Type B pancreatic cell (in vitro differentiated cells): ENCODE data around the gene ADAM10. TPM values are rescaled to one million over a fixed set of nuclear protein-coding genes. Genes with fewer than 3 reads are reported as not detected.

Source experiments
- DNase-seq: peaks from one replicate; pipeline ENCODE4 v3.0.0; 2021; ENCODE audit warnings: mixed read lengths; ENCODE audit not compliant: unreplicated experiment; ENCODE audit errors: extremely low spot score
- H3K27ac Mint-ChIP-seq: 2 replicates; pipeline ENCODE4 v1.8.0; 2021; ENCODE audit warnings: mild to moderate bottlenecking, mixed read lengths
- H3K27me3 Mint-ChIP-seq: 2 replicates; pipeline ENCODE4 v1.8.0; 2021; ENCODE audit warnings: mixed read lengths
- H3K36me3 Mint-ChIP-seq: 2 replicates; pipeline ENCODE4 v1.8.0; 2021; ENCODE audit warnings: mixed read lengths
- H3K4me1 Mint-ChIP-seq: one replicate; pipeline ENCODE4 v1.8.0; 2021; ENCODE audit warnings: mixed read lengths; ENCODE audit not compliant: unreplicated experiment
- H3K4me3 Mint-ChIP-seq: 2 replicates; pipeline ENCODE4 v1.8.0; 2021; ENCODE audit warnings: mild to moderate bottlenecking, mixed read lengths
- H3K9me3 Mint-ChIP-seq: 2 replicates; pipeline ENCODE4 v1.8.0; 2021; ENCODE audit warnings: mixed read lengths
- total RNA-seq: library from RNA; stranded (reverse); gene quantifications from 2 replicates; pipeline ENCODE4 v1.2.1, GENCODE V29; 2021; ENCODE audit warnings: low replicate concordance
- TF ChIP-seq, protein P1 (sequence below): fragments of 200-600 bp; sonication (generic); conservative IDR thresholded peaks from 2 replicates; pipeline ENCODE4 v1.5.0; 2021; ENCODE audit warnings: antibody characterized with exemption, mild to moderate bottlenecking

Gene ADAM10
- total RNA-seq, 1 donor from 2014 or later, result 228 TPM

DNA sequence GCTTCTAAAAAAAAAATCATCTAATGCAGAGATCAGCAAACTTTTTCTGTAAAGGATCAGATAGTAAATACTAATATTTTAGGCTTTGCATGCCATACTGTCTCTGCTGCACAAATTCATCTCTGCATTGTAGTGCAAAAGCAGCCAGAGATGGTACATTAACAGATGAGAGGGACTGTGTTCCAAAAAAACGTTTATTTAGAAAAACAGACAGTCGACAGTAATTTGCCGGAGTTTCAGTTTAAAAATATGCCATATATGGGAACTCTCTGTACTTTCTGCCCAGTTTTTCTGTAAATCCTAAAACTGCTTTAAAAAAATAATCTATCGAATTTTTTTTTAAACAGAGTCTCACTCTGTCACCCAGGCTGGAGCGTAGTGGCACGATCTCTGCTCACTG is 35.8 kb upstream of the ADAM10 start:
- Mint-ChIP-seq H3K36me3 (peaks cover 27% of the 10 kb centered on the region), H3K4me3 (no peak overlapping the region), H3K27ac (no peak overlapping the region), H3K4me1 (no peaks in the 10 kb centered on the region), H3K27me3 (no peaks in the 10 kb centered on the region), H3K9me3 (no peaks in the 10 kb centered on the region)
- TF ChIP-seq, protein P1, sequence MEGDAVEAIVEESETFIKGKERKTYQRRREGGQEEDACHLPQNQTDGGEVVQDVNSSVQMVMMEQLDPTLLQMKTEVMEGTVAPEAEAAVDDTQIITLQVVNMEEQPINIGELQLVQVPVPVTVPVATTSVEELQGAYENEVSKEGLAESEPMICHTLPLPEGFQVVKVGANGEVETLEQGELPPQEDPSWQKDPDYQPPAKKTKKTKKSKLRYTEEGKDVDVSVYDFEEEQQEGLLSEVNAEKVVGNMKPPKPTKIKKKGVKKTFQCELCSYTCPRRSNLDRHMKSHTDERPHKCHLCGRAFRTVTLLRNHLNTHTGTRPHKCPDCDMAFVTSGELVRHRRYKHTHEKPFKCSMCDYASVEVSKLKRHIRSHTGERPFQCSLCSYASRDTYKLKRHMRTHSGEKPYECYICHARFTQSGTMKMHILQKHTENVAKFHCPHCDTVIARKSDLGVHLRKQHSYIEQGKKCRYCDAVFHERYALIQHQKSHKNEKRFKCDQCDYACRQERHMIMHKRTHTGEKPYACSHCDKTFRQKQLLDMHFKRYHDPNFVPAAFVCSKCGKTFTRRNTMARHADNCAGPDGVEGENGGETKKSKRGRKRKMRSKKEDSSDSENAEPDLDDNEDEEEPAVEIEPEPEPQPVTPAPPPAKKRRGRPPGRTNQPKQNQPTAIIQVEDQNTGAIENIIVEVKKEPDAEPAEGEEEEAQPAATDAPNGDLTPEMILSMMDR, result no peak
- DNase-seq, result no peak

DNA sequence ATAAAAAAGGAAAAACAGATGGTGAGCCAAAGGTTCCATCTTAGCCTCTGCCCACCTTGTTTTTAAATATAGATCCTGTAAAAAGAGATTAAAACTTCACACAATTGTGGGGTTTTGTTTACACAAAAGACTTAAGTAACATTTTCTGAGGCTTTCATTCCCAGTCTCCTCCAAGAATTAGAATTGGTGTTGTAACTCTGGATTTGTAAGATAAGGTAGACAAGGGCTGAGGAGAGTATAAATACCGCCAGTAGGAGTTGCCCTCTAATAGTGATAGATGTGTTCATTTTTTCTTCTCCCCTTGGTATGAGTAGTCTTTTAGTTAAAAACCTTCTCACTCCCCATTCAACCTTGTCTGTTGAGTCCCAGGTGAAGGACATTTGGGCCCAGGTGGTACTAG is 30.0 kb upstream of the ADAM10 start:
- peaks cover 23% of the 10 kb centered on the region for H3K36me3 Mint-ChIP-seq
- H3K27ac Mint-ChIP-seq, result peak overlapping the region; percentile 63

DNA sequence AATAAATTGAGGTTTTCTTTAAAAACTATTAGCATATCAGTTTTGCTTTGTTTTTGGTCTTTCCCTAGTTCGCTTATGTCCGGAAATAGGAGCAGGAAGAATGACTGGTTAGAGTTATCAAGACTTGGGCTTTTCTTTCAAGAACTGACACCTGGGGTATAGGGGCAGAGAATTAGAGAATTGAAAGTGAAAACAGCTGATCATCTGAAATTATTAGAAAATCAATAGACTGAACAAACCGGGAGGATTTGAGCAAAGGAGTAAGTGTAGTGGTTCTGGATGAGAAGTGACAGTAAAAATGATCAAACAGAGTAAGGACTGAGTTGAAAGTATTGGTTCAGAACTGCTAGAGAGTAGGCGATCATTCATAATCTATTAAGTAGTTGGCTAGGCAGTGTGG is 27.6 kb upstream of the ADAM10 start:
- peak overlapping the region; percentile 24 for H3K4me3 Mint-ChIP-seq
- no peaks in the 10 kb centered on the region for H3K9me3 Mint-ChIP-seq
- H3K27me3 Mint-ChIP-seq, result no peaks in the 10 kb centered on the region
- TF ChIP-seq, protein P1, result no peak
- H3K27ac Mint-ChIP-seq, result no peak overlapping the region
- peaks cover 12% of the 10 kb centered on the region for H3K36me3 Mint-ChIP-seq
- H3K4me1 Mint-ChIP-seq, result peaks cover 4% of the 10 kb centered on the region
- no peak for DNase-seq

More for the DNA sequence above, 30.0 kb upstream of the ADAM10 start:
- DNase-seq, result no peak
- Mint-ChIP-seq H3K9me3 (no peaks in the 10 kb centered on the region), H3K4me3 (peak overlapping the region; percentile 33), H3K4me1 (no peaks in the 10 kb centered on the region), H3K27me3 (no peaks in the 10 kb centered on the region)
- TF ChIP-seq, protein P1, result no peak

DNA sequence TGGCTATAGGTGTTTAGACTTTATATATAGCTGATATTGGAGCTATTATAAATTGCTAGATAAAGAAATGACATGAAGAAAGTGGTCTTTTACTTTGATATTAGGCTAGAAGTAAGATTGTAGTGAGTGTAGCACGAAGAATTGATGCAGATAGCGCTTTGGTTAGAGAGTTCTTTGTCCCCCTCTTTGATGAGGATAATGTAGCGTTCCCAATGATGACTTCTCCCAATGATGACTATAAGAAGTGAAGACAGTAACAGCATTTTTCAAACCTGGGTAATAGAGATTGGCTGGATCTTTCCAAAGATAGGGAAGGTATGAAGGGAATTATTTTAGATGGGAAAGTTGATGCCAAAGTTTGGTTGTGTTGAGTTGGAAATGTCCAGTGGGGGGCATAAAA is 25.9 kb upstream of the ADAM10 start:
- Mint-ChIP-seq H3K9me3 (no peaks in the 10 kb centered on the region), H3K27ac (no peak overlapping the region), H3K36me3 (peaks cover 9% of the 10 kb centered on the region), H3K27me3 (no peaks in the 10 kb centered on the region), H3K4me3 (no peak overlapping the region), H3K4me1 (peaks cover 8% of the 10 kb centered on the region)
- TF ChIP-seq, protein P1, result no peak
- no peak for DNase-seq

DNA sequence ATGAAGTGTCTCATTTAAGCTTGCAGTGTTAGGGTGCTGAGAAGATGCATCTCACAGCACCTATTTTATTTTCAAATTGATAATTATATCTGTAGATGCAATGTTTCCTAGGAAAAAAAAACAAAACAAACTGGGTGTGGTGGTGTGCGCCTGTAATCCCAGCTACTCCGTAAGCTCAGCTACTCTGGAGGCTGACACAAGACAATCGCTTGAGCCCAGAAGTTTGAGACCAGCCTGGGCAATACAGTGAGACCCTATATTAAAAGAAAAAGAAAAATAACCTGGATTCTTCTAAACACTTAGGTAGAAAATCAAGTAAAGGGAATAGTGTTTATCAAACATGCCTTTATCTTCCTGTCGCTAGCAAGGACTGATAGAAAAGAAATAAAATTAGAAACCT is 23.5 kb upstream of the ADAM10 start:
- TF ChIP-seq, protein P1, result no peak
- Mint-ChIP-seq H3K9me3 (no peaks in the 10 kb centered on the region), H3K4me3 (no peak overlapping the region), H3K27me3 (no peaks in the 10 kb centered on the region), H3K36me3 (peaks cover 5% of the 10 kb centered on the region), H3K4me1 (peaks cover 13% of the 10 kb centered on the region), H3K27ac (no peak overlapping the region)
- DNase-seq, result no peak
